Gastroesophageal sphincter (tissue), 3 donors: Measurements from ENCODE around the gene BATF3.

ENCODE experiments used
- EP300 ChIP-seq: sonication (generic); formaldehyde crosslinking; IDR thresholded peaks from one replicate; pipeline ENCODE4 v1.6.1; 2017; ENCODE audit warnings: antibody characterized with exemption, mild to moderate bottlenecking
- POLR2A ChIP-seq, 2 donors: fragments of 450-650 bp; IDR thresholded peaks; one replicate each; pipeline ENCODE4 v1.6.1; 2017; ENCODE audit warnings: antibody characterized with exemption in 2 of 2, mild to moderate bottlenecking in 2 of 2, moderate library complexity in 1 of 2
- POLR2AphosphoS5 ChIP-seq: sonication (generic); formaldehyde crosslinking; IDR thresholded peaks from one replicate; pipeline ENCODE4 v1.6.1; 2017; ENCODE audit warnings: antibody characterized with exemption
- TF ChIP-seq, protein P1 (sequence below), 4 experiments: fragments of 200-600 bp in 2 of 4; fragments of 450-650 bp in 2 of 4; sonication (generic) in 1 of 4; IDR thresholded peaks; one replicate each; pipeline ENCODE4 v1.5.1; 2017 to 2019; ENCODE audit warnings: antibody characterized with exemption in 4 of 4, mild to moderate bottlenecking in 2 of 4, moderate library complexity in 2 of 4

- TF ChIP-seq, protein P1, sequence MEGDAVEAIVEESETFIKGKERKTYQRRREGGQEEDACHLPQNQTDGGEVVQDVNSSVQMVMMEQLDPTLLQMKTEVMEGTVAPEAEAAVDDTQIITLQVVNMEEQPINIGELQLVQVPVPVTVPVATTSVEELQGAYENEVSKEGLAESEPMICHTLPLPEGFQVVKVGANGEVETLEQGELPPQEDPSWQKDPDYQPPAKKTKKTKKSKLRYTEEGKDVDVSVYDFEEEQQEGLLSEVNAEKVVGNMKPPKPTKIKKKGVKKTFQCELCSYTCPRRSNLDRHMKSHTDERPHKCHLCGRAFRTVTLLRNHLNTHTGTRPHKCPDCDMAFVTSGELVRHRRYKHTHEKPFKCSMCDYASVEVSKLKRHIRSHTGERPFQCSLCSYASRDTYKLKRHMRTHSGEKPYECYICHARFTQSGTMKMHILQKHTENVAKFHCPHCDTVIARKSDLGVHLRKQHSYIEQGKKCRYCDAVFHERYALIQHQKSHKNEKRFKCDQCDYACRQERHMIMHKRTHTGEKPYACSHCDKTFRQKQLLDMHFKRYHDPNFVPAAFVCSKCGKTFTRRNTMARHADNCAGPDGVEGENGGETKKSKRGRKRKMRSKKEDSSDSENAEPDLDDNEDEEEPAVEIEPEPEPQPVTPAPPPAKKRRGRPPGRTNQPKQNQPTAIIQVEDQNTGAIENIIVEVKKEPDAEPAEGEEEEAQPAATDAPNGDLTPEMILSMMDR (IDR thresholded peaks at IDR 0.05): no peak
- TF ChIP-seq POLR2AphosphoS5: no peak
- TF ChIP-seq POLR2A (IDR thresholded peaks at IDR 0.05): no peak
- no peak for TF ChIP-seq EP300
Observed at GRCh38 chr1:212712451-212713303, 13.0 kb upstream of the BATF3 start.
